MCF 10A (cell line): ENCODE results near the gene SLC6A11. TPM values are rescaled to one million over a fixed set of nuclear protein-coding genes. Genes with fewer than 3 reads are reported as not detected.
A peak's percentile ranks its signal among the peaks of the same experiment; 100 is the strongest.

Experiments used
- BruUV-seq: library from RNA; stranded (reverse); fragments of 400-500 nt; replicated peaks from 2 replicates; lab custom pipeline; 2021; lab: Mats Ljungman, UMichigan
- CTCF ChIA-PET: fragments of 300-600 bp; sonication (Branson Sonifier 250); formaldehyde crosslinking; extraction: SDS; loops from one replicate; lab custom pipeline; 2021; ENCODE audit warnings: antibody characterized with exemption, inconsistent platforms; lab: Yijun Ruan, JAX
- POLR2A ChIA-PET: fragments of 300-600, 350-650 bp; sonication (Branson Sonifier 250); formaldehyde crosslinking; extraction: SDS; loops from one replicate; lab custom pipeline; 2020; ENCODE audit warnings: antibody characterized with exemption, inconsistent platforms; lab: Yijun Ruan, JAX
- DNase-seq: peaks from one replicate; pipeline ENCODE4 v3.0.0-alpha.2; 2018; ENCODE audit not compliant: unreplicated experiment
- H3K27ac Mint-ChIP-seq: one replicate; pipeline ENCODE4 v1.8.0; 2022; ENCODE audit warnings: mild to moderate bottlenecking, low read depth, mixed read lengths; ENCODE audit not compliant: unreplicated experiment
- H3K27me3 Mint-ChIP-seq: one replicate; pipeline ENCODE4 v1.8.0; 2022; ENCODE audit warnings: mixed read lengths; ENCODE audit not compliant: insufficient read depth, unreplicated experiment
- H3K36me3 Mint-ChIP-seq: one replicate; pipeline ENCODE4 v1.8.0; 2022; ENCODE audit warnings: mild to moderate bottlenecking, moderate library complexity, mixed read lengths; ENCODE audit not compliant: insufficient read depth, unreplicated experiment
- H3K4me1 Mint-ChIP-seq: one replicate; pipeline ENCODE4 v1.8.0; 2022; ENCODE audit warnings: mixed read lengths; ENCODE audit not compliant: insufficient read depth, unreplicated experiment
- H3K4me3 Mint-ChIP-seq: one replicate; pipeline ENCODE4 v1.8.0; 2022; ENCODE audit warnings: mild to moderate bottlenecking, moderate library complexity, mixed read lengths; ENCODE audit not compliant: unreplicated experiment
- H3K9me3 Mint-ChIP-seq: one replicate; pipeline ENCODE4 v1.8.0; 2022; ENCODE audit warnings: mixed read lengths; ENCODE audit not compliant: unreplicated experiment
- CTCF ChIP-seq: fragments of 200-600 bp; IDR thresholded peaks from one replicate; pipeline ENCODE4 v1.8.0; 2022; ENCODE audit warnings: antibody characterized with exemption, mild to moderate bottlenecking; ENCODE audit not compliant: unreplicated experiment
- intact Hi-C: fragments of 100-400 bp; cut with micrococcal nuclease; formaldehyde crosslinking; loops from 2 replicates; pipeline ENCODE4 v1.14.1; 2022
- total RNA-seq: library from RNA; stranded (reverse); gene quantifications from 2 replicates; pipeline ENCODE4 v1.2.3, GENCODE V29; 2022

Gene SLC6A11
- total RNA-seq, 1 experiment from 2014 or later, result 1.4 TPM

GRCh38 chr3:10882851-10883250 lies 66.8 kb downstream of the SLC6A11 start:
- no peaks in the 10 kb centered on the region for H3K27me3 Mint-ChIP-seq
- H3K27ac Mint-ChIP-seq, result no peak overlapping the region
- CTCF ChIA-PET, result interaction anchor here (0.6 to 9.2 kb wide), 13 partner anchors 15 to 672 kb away, joined by 3 to 104 read pairs (median 3); no protein-coding TSS in a partner anchor
- H3K36me3 Mint-ChIP-seq, result peaks cover 5% of the 10 kb centered on the region
- H3K4me3 Mint-ChIP-seq, result no peak overlapping the region
- POLR2A ChIA-PET, result interaction anchor here (0.7 kb wide), 1 partner anchor 124 kb away, joined by 3 read pairs; no protein-coding TSS in a partner anchor
- no TSS peak for BruUV-seq
- intact Hi-C loops, result loop anchor here (1.0 kb wide), 1 partner anchor 125 kb away; no protein-coding TSS in a partner anchor
- TF ChIP-seq CTCF, result no peak
- DNase-seq, result no peak
- H3K4me1 Mint-ChIP-seq, result peaks cover under 1% of the 10 kb centered on the region
- peaks cover 7% of the 10 kb centered on the region for H3K9me3 Mint-ChIP-seq

- H3K4me1 Mint-ChIP-seq, result peaks cover 8% of the 10 kb centered on the region
- H3K27ac Mint-ChIP-seq, result no peak overlapping the region
- no TSS peak for BruUV-seq
- peaks cover 7% of the 10 kb centered on the region for H3K9me3 Mint-ChIP-seq
- POLR2A ChIA-PET, result interaction anchor here (0.7 kb wide), 1 partner anchor 125 kb away, joined by 3 read pairs; no protein-coding TSS in a partner anchor
- intact Hi-C loops, result loop anchor here (1.0 kb wide), 1 partner anchor 125 kb away; no protein-coding TSS in a partner anchor
- H3K27me3 Mint-ChIP-seq, result no peaks in the 10 kb centered on the region
- CTCF ChIA-PET, result interaction anchor here (0.6 to 9.2 kb wide), 17 partner anchors 10 to 1914 kb away, joined by 3 to 104 read pairs (median 3); no protein-coding TSS in a partner anchor
- TF ChIP-seq CTCF, result peak; percentile 36
- H3K36me3 Mint-ChIP-seq, result no peaks in the 10 kb centered on the region
- DNase-seq, result peak; percentile 34
- H3K4me3 Mint-ChIP-seq, result no peak overlapping the region
Measured at GRCh38 chr3:10883478-10884234, 67.6 kb downstream of the SLC6A11 start.

GRCh38 chr3:10887015-10887414 lies 71.0 kb downstream of the SLC6A11 start:
- no peak for DNase-seq
- POLR2A ChIA-PET, result interaction anchor here (0.7 kb wide), 1 partner anchor 16 kb away, joined by 3 read pairs; no protein-coding TSS in a partner anchor
- H3K4me1 Mint-ChIP-seq, result peaks cover 9% of the 10 kb centered on the region
- intact Hi-C loops, result no loop called here
- H3K27ac Mint-ChIP-seq, result no peak overlapping the region
- H3K9me3 Mint-ChIP-seq, result peaks cover 16% of the 10 kb centered on the region
- no TSS peak for BruUV-seq
- no peak for TF ChIP-seq CTCF
- no peaks in the 10 kb centered on the region for H3K27me3 Mint-ChIP-seq
- no peaks in the 10 kb centered on the region for H3K36me3 Mint-ChIP-seq
- CTCF ChIA-PET, result interaction anchor here (2.7 to 9.2 kb wide), 2 partner anchors 129 to 130 kb away, joined by 16 to 104 read pairs; no protein-coding TSS in a partner anchor
- no peak overlapping the region for H3K4me3 Mint-ChIP-seq

GRCh38 chr3:10888518-10889090 lies 72.6 kb downstream of the SLC6A11 start:
- H3K36me3 Mint-ChIP-seq, result no peaks in the 10 kb centered on the region
- DNase-seq, result no peak
- ChIA-PET CTCF (interaction anchor here (1.1 to 2.7 kb wide), 3 partner anchors 116 to 133 kb away, joined by 3 to 16 read pairs (median 4); no protein-coding TSS in a partner anchor), POLR2A (no interaction called here)
- no peak overlapping the region for H3K4me3 Mint-ChIP-seq
- TF ChIP-seq CTCF, result no peak
- H3K27ac Mint-ChIP-seq, result no peak overlapping the region
- intact Hi-C loops, result no loop called here
- no TSS peak for BruUV-seq
- H3K27me3 Mint-ChIP-seq, result no peaks in the 10 kb centered on the region
- peaks cover 9% of the 10 kb centered on the region for H3K4me1 Mint-ChIP-seq
- peaks cover 21% of the 10 kb centered on the region for H3K9me3 Mint-ChIP-seq
